WTC11 (cell line): ENCODE results near the gene ANO10. TPM values are rescaled to one million over a fixed set of nuclear protein-coding genes. Genes with fewer than 3 reads are reported as not detected.

ENCODE experiments used
- ATAC-seq: fragments of 200-7000 bp; cut with Tn5 transposase; 2 replicates; pipeline ENCODE4 v1.10.0; 2021; ENCODE audit warnings: mild to moderate bottlenecking, moderate library complexity
- CTCF ChIA-PET: fragments of 300-600 bp; sonication (Branson Sonifier 250); formaldehyde crosslinking; loops from one replicate; lab custom pipeline; 2021; ENCODE audit warnings: antibody characterized with exemption; lab: Charles Lee
- POLR2A ChIA-PET: fragments of 350-600 bp; sonication (Branson Sonifier 250); formaldehyde crosslinking; loops from one replicate; lab custom pipeline; 2021; ENCODE audit warnings: antibody characterized with exemption; lab: Charles Lee
- DNase-seq: peaks from one replicate; pipeline ENCODE4 v3.0.0; 2021; ENCODE audit warnings: low spot score
- H3K27ac Mint-ChIP-seq: 2 replicates; pipeline ENCODE4 v1.8.0; 2021; ENCODE audit warnings: mixed read lengths
- H3K27me3 Mint-ChIP-seq: 2 replicates; pipeline ENCODE4 v1.8.0; 2021; ENCODE audit warnings: low read depth, mild to moderate bottlenecking, moderate library complexity, mixed read lengths
- H3K36me3 Mint-ChIP-seq: 2 replicates; pipeline ENCODE4 v1.8.0; 2021; ENCODE audit warnings: mixed read lengths
- H3K4me1 Mint-ChIP-seq: 2 replicates; pipeline ENCODE4 v1.8.0; 2022; ENCODE audit warnings: mixed read lengths
- H3K4me3 Mint-ChIP-seq: 2 replicates; pipeline ENCODE4 v1.8.0; 2021; ENCODE audit warnings: mild to moderate bottlenecking, moderate library complexity, mixed read lengths
- H3K9me3 Mint-ChIP-seq: 2 replicates; pipeline ENCODE4 v1.8.0; 2021; ENCODE audit warnings: mixed read lengths
- EMX1 ChIP-seq: fragments of 250-450 bp; sonication (Bioruptor Pico); IDR thresholded peaks from 2 replicates; pipeline ENCODE4 v1.8.0; 2021; ENCODE audit warnings: mild to moderate bottlenecking
- ETV6 ChIP-seq: sonication (generic); formaldehyde crosslinking; IDR thresholded peaks from 2 replicates; pipeline ENCODE4 v1.8.1; 2022; ENCODE audit warnings: mild to moderate bottlenecking, missing genetic modification reagents
- JUN ChIP-seq: sonication (generic); formaldehyde crosslinking; IDR thresholded peaks from 2 replicates; pipeline ENCODE4 v1.8.0; 2023; ENCODE audit warnings: mild to moderate bottlenecking, missing genetic modification reagents
- TCF7 ChIP-seq: sonication (generic); formaldehyde crosslinking; IDR thresholded peaks from 2 replicates; pipeline ENCODE4 v1.8.0; 2022; ENCODE audit warnings: mild to moderate bottlenecking, low read depth, missing genetic modification reagents, moderate library complexity
- TEAD1 ChIP-seq: sonication (generic); formaldehyde crosslinking; IDR thresholded peaks from 2 replicates; pipeline ENCODE4 v1.8.0; 2022; ENCODE audit warnings: mild to moderate bottlenecking, missing genetic modification reagents
- ZBTB21 ChIP-seq: sonication (generic); formaldehyde crosslinking; IDR thresholded peaks from 2 replicates; pipeline ENCODE4 v1.8.1; 2023; ENCODE audit warnings: mild to moderate bottlenecking, missing genetic modification reagents, borderline replicate concordance
- ZNF232 ChIP-seq: sonication (generic); formaldehyde crosslinking; IDR thresholded peaks from 2 replicates; pipeline ENCODE4 v1.8.0; 2022; ENCODE audit warnings: mild to moderate bottlenecking, missing genetic modification reagents
- ZNF396 ChIP-seq: fragments of 250-450 bp; sonication (Bioruptor Pico); IDR thresholded peaks from 2 replicates; pipeline ENCODE4 v1.8.0; 2021; ENCODE audit warnings: mild to moderate bottlenecking, moderate library complexity, borderline replicate concordance
- ZNF671 ChIP-seq: fragments of 250-450 bp; sonication (Bioruptor Pico); IDR thresholded peaks from 2 replicates; pipeline ENCODE4 v1.8.0; 2021; ENCODE audit warnings: mild to moderate bottlenecking
- total RNA-seq: library from RNA; stranded (reverse); gene quantifications from 3 replicates; pipeline ENCODE4 v1.2.3, GENCODE V29; 2021
- TF ChIP-seq, protein P1 (sequence below): sonication (generic); formaldehyde crosslinking; IDR thresholded peaks from 2 replicates; pipeline ENCODE4 v1.8.1; 2023; ENCODE audit warnings: mild to moderate bottlenecking, missing genetic modification reagents, moderate library complexity
- TF ChIP-seq, protein P2 (sequence below): fragments of 250-450 bp; sonication (Bioruptor Pico); IDR thresholded peaks from 2 replicates; pipeline ENCODE4 v1.9.0; 2021; ENCODE audit warnings: mild to moderate bottlenecking
- TF ChIP-seq, protein P3 (sequence below): sonication (generic); formaldehyde crosslinking; IDR thresholded peaks from 2 replicates; pipeline ENCODE4 v1.8.0; 2022; ENCODE audit warnings: mild to moderate bottlenecking, missing genetic modification reagents
- TF ChIP-seq, protein P4 (sequence below): sonication (generic); formaldehyde crosslinking; IDR thresholded peaks from 2 replicates; pipeline ENCODE4 v1.8.0; 2022; ENCODE audit warnings: mild to moderate bottlenecking, missing genetic modification reagents
- TF ChIP-seq, protein P5 (sequence below): sonication (generic); formaldehyde crosslinking; conservative IDR thresholded peaks from 2 replicates; pipeline ENCODE4 v1.8.1; 2022; ENCODE audit warnings: mild to moderate bottlenecking, missing genetic modification reagents
- TF ChIP-seq, protein P6 (sequence below): sonication (generic); formaldehyde crosslinking; conservative IDR thresholded peaks from 2 replicates; pipeline ENCODE4 v1.8.1; 2023; ENCODE audit warnings: mild to moderate bottlenecking, low read depth, missing genetic modification reagents, moderate library complexity

ANO10 gene
- total RNA-seq, 1 experiment from 2014 or later, result 35.1 TPM

DNA sequence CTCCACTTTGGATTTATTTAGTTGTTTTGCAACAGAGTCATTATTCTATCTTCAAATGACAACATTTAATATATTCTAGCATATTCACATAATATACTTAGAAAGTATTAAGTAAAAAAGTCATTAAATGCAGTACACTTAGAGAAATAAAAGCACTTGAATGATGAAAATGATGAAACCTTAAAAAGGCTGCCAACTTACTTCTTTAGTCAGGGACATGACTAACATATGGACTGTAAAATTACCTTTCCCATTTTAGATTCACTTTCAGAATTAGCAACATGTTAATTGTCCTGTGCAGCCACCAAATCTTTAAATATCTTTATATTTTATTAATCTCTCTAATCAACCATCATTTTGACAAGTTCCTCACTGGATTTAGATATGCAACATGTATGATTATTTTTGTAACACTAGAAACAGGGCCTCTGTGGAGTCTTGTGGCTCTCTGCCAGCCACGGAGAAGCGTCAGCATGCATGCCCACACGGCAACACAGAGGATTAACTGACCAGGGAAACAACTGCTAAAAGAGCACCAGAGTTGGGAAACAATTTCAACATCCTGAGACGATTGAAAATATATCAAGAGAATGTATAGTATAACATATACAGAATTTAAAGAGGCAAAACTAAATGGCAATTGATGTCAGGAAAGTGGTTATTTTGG is 95.7 kb downstream of the ANO10 start:
- POLR2A ChIA-PET, result no interaction called here
- DNase-seq (no peak), ATAC-seq (no peak)
- Mint-ChIP-seq H3K9me3 (peaks cover 15% of the 10 kb centered on the region), H3K27ac (no peak overlapping the region), H3K4me3 (no peak overlapping the region), H3K4me1 (no peaks in the 10 kb centered on the region), H3K27me3 (no peaks in the 10 kb centered on the region), H3K36me3 (peaks cover 12% of the 10 kb centered on the region)
- CTCF ChIA-PET, result no interaction called here
- no peak for TF ChIP-seq ZNF396 (CRISPR knock-in tag)
- TF ChIP-seq, protein P1, sequence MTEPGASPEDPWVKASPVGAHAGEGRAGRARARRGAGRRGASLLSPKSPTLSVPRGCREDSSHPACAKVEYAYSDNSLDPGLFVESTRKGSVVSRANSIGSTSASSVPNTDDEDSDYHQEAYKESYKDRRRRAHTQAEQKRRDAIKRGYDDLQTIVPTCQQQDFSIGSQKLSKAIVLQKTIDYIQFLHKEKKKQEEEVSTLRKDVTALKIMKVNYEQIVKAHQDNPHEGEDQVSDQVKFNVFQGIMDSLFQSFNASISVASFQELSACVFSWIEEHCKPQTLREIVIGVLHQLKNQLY (CRISPR knock-in tag), result no peak

DNA sequence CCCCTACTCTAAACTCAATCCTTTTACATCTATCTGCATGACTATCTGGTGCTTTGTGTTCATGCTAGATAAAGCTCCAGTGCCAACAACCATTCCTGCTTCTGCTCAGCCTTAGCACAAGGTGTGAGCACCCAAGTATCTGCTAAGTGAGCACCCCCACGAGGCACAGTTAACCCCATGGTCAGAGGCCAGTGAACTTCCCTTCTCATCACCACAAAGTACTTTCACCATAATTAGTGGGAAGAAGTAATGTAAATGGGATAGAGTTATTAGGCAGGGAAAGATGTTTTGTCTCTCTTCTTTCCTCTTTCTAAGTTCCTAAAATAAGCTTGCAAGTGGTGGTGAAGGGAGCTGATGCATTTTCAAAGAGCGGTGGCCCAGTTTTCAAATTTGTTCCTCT is 96.4 kb downstream of the ANO10 start:
- Mint-ChIP-seq H3K27me3 (no peaks in the 10 kb centered on the region), H3K4me3 (no peak overlapping the region), H3K36me3 (peaks cover 18% of the 10 kb centered on the region), H3K4me1 (no peaks in the 10 kb centered on the region), H3K9me3 (peaks cover 21% of the 10 kb centered on the region), H3K27ac (no peak overlapping the region)
- TF ChIP-seq, protein P2, sequence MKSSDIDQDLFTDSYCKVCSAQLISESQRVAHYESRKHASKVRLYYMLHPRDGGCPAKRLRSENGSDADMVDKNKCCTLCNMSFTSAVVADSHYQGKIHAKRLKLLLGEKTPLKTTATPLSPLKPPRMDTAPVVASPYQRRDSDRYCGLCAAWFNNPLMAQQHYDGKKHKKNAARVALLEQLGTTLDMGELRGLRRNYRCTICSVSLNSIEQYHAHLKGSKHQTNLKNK (CRISPR knock-in tag), result no peak
- TF ChIP-seq JUN (CRISPR knock-in tag) (no peak), EMX1 (CRISPR knock-in tag) (no peak), ZNF671 (CRISPR knock-in tag) (no peak)
- TF ChIP-seq, protein P3, sequence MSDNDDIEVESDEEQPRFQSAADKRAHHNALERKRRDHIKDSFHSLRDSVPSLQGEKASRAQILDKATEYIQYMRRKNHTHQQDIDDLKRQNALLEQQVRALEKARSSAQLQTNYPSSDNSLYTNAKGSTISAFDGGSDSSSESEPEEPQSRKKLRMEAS (CRISPR knock-in tag), result no peak
- TF ChIP-seq, protein P4, sequence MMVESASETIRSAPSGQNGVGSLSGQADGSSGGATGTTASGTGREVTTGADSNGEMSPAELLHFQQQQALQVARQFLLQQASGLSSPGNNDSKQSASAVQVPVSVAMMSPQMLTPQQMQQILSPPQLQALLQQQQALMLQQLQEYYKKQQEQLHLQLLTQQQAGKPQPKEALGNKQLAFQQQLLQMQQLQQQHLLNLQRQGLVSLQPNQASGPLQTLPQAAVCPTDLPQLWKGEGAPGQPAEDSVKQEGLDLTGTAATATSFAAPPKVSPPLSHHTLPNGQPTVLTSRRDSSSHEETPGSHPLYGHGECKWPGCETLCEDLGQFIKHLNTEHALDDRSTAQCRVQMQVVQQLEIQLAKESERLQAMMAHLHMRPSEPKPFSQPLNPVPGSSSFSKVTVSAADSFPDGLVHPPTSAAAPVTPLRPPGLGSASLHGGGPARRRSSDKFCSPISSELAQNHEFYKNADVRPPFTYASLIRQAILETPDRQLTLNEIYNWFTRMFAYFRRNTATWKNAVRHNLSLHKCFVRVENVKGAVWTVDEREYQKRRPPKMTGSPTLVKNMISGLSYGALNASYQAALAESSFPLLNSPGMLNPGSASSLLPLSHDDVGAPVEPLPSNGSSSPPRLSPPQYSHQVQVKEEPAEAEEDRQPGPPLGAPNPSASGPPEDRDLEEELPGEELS (CRISPR knock-in tag), result no peak
- TF ChIP-seq, protein P5, sequence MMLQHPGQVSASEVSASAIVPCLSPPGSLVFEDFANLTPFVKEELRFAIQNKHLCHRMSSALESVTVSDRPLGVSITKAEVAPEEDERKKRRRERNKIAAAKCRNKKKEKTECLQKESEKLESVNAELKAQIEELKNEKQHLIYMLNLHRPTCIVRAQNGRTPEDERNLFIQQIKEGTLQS (CRISPR knock-in tag), result no peak
- ATAC-seq (no peak), DNase-seq (no peak)
- CTCF ChIA-PET, result no interaction called here
- POLR2A ChIA-PET, result no interaction called here

DNA sequence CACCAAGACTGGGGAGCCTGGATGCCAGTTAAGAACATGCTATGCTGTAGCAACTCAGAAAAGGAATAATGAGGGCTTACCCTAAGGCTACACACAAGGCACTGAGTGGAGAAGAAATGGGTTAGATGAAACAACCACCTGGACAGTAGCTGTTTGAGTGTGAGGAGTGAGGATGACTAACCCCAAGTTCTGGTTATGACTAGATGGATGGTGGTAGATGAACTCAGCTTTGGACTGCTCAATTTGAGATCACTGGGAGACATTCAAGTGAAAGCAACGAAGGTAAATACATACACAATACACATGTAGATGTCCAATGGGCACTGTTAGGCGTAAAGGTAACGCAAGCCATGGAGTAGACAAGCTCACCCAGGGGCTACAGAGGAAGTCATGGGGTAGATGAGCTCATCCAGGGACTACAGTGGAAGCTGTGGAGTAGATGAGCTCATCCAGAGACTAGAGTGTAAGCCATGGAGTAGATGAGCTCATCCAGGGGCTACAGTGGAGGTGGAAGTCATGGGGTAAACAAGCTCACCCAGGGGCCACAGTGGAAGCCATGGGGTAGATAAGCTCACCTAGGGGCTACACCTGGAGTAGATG is 98.3 kb downstream of the ANO10 start:
- no peaks in the 10 kb centered on the region for H3K4me1 Mint-ChIP-seq
- TF ChIP-seq JUN (CRISPR knock-in tag) (no peak), EMX1 (CRISPR knock-in tag) (no peak), ZBTB21 (CRISPR knock-in tag) (no peak), ETV6 (no peak), TEAD1 (CRISPR knock-in tag) (no peak), ZNF232 (CRISPR knock-in tag) (no peak), TCF7 (no peak)
- H3K9me3 Mint-ChIP-seq, result peaks cover 32% of the 10 kb centered on the region
- POLR2A ChIA-PET, result no interaction called here
- no peak overlapping the region for H3K27ac Mint-ChIP-seq
- DNase-seq (no peak), ATAC-seq (no peak)
- H3K27me3 Mint-ChIP-seq, result peaks cover 6% of the 10 kb centered on the region; the same call in 1 of the 2 replicates
- H3K4me3 Mint-ChIP-seq, result no peak overlapping the region
- H3K36me3 Mint-ChIP-seq, result peaks cover 35% of the 10 kb centered on the region
- CTCF ChIA-PET, result no interaction called here

DNA sequence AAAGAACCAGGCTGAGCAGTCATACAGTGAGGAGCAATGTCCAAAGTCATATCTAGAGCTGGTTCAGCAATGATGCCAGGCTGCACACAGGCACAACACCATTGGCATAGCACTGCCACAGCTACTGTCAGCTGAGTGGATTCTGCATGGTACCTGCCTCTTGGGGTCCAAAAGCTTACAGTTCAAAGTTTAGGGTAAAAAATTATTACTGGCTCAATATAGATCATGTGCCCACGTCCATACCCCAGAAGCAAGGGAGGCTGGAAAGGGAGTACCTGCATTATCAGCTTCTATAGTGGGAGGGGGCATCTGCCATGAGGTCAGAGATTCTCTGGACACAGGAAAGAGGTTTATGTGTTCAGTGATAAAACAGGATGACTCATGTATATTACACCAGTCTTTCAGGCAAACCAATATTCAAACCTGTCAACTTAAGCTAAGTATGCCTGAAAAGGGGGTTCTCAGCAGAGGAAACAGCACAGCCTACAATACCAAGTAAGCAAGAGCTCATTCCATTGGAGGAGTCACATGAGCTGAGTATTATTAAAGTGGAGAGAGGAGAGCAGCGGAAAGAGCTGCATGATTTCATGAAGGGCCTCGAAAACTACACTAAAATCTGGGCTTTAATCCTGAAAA is 99.0 kb downstream of the ANO10 start:
- Mint-ChIP-seq H3K4me1 (no peaks in the 10 kb centered on the region), H3K36me3 (peaks cover 37% of the 10 kb centered on the region), H3K4me3 (no peak overlapping the region), H3K27ac (no peak overlapping the region), H3K27me3 (peaks cover 6% of the 10 kb centered on the region; the same call in 1 of the 2 replicates), H3K9me3 (peaks cover 33% of the 10 kb centered on the region)
- ChIA-PET POLR2A (no interaction called here), CTCF (no interaction called here)
- ATAC-seq (no peak), DNase-seq (no peak)
- no peak for TF ChIP-seq ZNF396 (CRISPR knock-in tag)
- TF ChIP-seq, protein P6, sequence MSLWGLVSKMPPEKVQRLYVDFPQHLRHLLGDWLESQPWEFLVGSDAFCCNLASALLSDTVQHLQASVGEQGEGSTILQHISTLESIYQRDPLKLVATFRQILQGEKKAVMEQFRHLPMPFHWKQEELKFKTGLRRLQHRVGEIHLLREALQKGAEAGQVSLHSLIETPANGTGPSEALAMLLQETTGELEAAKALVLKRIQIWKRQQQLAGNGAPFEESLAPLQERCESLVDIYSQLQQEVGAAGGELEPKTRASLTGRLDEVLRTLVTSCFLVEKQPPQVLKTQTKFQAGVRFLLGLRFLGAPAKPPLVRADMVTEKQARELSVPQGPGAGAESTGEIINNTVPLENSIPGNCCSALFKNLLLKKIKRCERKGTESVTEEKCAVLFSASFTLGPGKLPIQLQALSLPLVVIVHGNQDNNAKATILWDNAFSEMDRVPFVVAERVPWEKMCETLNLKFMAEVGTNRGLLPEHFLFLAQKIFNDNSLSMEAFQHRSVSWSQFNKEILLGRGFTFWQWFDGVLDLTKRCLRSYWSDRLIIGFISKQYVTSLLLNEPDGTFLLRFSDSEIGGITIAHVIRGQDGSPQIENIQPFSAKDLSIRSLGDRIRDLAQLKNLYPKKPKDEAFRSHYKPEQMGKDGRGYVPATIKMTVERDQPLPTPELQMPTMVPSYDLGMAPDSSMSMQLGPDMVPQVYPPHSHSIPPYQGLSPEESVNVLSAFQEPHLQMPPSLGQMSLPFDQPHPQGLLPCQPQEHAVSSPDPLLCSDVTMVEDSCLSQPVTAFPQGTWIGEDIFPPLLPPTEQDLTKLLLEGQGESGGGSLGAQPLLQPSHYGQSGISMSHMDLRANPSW (CRISPR knock-in tag), result no peak
